Neuronal stem cell (in vitro differentiated cells): Measurements from ENCODE around the gene PDZK1IP1.
A peak's percentile ranks its signal among the peaks of the same experiment; 100 is the strongest.

Source experiments
- DNase-seq: peaks from one replicate; pipeline ENCODE4 v3.0.0-alpha.2; 2013; ENCODE audit warnings: low spot score
- H2AFZ ChIP-seq: one replicate; pipeline ENCODE4 v1.6.1; 2013; ENCODE audit warnings: mild to moderate bottlenecking, low read length, inconsistent platforms
- H2AK5ac ChIP-seq: 2 replicates; pipeline ENCODE4 v1.6.1; 2013; ENCODE audit warnings: low read depth, mild to moderate bottlenecking, inconsistent platforms, low read length, moderate library complexity, mixed read lengths
- H2BK120ac ChIP-seq: 2 replicates; pipeline ENCODE4 v1.6.1; 2013; ENCODE audit warnings: low read depth, mild to moderate bottlenecking, inconsistent platforms, low read length, moderate library complexity, mixed read lengths
- H2BK12ac ChIP-seq: one replicate; pipeline ENCODE4 v1.6.1; 2013; ENCODE audit warnings: low read length, inconsistent platforms
- H2BK15ac ChIP-seq: 2 replicates; pipeline ENCODE4 v1.6.1; 2013; ENCODE audit warnings: mild to moderate bottlenecking, low read length, inconsistent platforms, mixed read lengths
- H2BK5ac ChIP-seq: one replicate; pipeline ENCODE4 v1.6.1; 2013; ENCODE audit warnings: inconsistent platforms, mild to moderate bottlenecking, low read length, moderate library complexity
- H3K14ac ChIP-seq: one replicate; pipeline ENCODE4 v1.6.1; 2013; ENCODE audit warnings: low read length, inconsistent platforms
- H3K18ac ChIP-seq: 2 replicates; pipeline ENCODE4 v1.6.1; 2013; ENCODE audit warnings: low read length, inconsistent platforms
- H3K23ac ChIP-seq: 2 replicates; pipeline ENCODE4 v1.6.1; 2013; ENCODE audit warnings: low read depth, mild to moderate bottlenecking, mixed read lengths, low read length, inconsistent platforms; ENCODE audit not compliant: poor library complexity
- H3K27ac ChIP-seq: replicated peaks from 3 replicates; pipeline ENCODE4 v1.5.1; 2013; ENCODE audit warnings: low read length, inconsistent platforms
- H3K27me3 ChIP-seq, 3 experiments: 2 replicates each; pipeline ENCODE4 v1.6.1; 2013; ENCODE audit warnings: low read length in 3 of 3, mild to moderate bottlenecking in 2 of 3, inconsistent platforms in 1 of 3, low read depth in 1 of 3, mixed read lengths in 1 of 3, moderate library complexity in 1 of 3; ENCODE audit not compliant: control insufficient read depth in 3 of 3, insufficient read depth in 3 of 3
- H3K36me3 ChIP-seq, 2 donors: replicated peaks in 1 of 2; 2 replicates each; pipeline ENCODE4 v1.6.1; 2013; ENCODE audit warnings: low read length in 2 of 2; ENCODE audit not compliant: control insufficient read depth in 2 of 2, insufficient read depth in 2 of 2
- H3K4ac ChIP-seq: 2 replicates; pipeline ENCODE4 v1.6.1; 2013; ENCODE audit warnings: inconsistent platforms, mild to moderate bottlenecking, low read length, moderate library complexity
- H3K4me1 ChIP-seq, 2 donors: 1 replicate in 1 of 2; 2 replicates in 1 of 2; pipeline ENCODE4 v1.6.1; 2013; ENCODE audit warnings: low read length in 2 of 2, low read depth in 1 of 2; ENCODE audit not compliant: control insufficient read depth in 2 of 2, insufficient read depth in 1 of 2
- H3K4me2 ChIP-seq: one replicate; pipeline ENCODE4 v1.6.1; 2013; ENCODE audit warnings: mild to moderate bottlenecking, low read length, inconsistent platforms; ENCODE audit not compliant: insufficient read depth, poor library complexity, severe bottlenecking
- H3K4me3 ChIP-seq, 2 donors: 2 replicates each; pipeline ENCODE4 v1.5.1; 2013; ENCODE audit warnings: low read length in 2 of 2, mild to moderate bottlenecking in 2 of 2, inconsistent platforms in 1 of 2, moderate library complexity in 1 of 2
- H3K79me1 ChIP-seq: one replicate; pipeline ENCODE4 v1.6.1; 2013; ENCODE audit warnings: low read depth, mild to moderate bottlenecking, inconsistent platforms, low read length, moderate library complexity
- H3K9ac ChIP-seq: one replicate; pipeline ENCODE4 v1.6.1; 2013; ENCODE audit warnings: mild to moderate bottlenecking, low read depth, low read length, inconsistent platforms; ENCODE audit not compliant: poor library complexity
- H3K9me3 ChIP-seq, 2 donors: replicated peaks in 1 of 2; 2 replicates each; pipeline versions ENCODE3 to v1.6.1; 2013; ENCODE audit warnings: low read length in 2 of 2, mild to moderate bottlenecking in 2 of 2, inconsistent platforms in 1 of 2, low read depth in 1 of 2, mixed read lengths in 1 of 2, moderate library complexity in 1 of 2; ENCODE audit not compliant: control insufficient read depth in 2 of 2, insufficient read depth in 1 of 2
- H4K8ac ChIP-seq: one replicate; pipeline ENCODE4 v1.6.1; 2013; ENCODE audit warnings: low read depth, mild to moderate bottlenecking, inconsistent platforms, low read length, moderate library complexity
- H4K91ac ChIP-seq: one replicate; pipeline ENCODE4 v1.6.1; 2013; ENCODE audit warnings: low read length, low read depth, mild to moderate bottlenecking, inconsistent platforms; ENCODE audit not compliant: poor library complexity
- WGBS, 2 donors: extraction: QIAGEN DNeasy Blood & Tissue Kit; methylation state at CpG; one replicate each; pipeline ENCODE4 v1.1.7; 2013; ENCODE audit warnings: missing lambda C conversion rate in 2 of 2, mixed read lengths in 1 of 2; ENCODE audit not compliant: insufficient read length in 2 of 2, insufficient replicate concordance in 1 of 2; ENCODE audit errors: extremely low coverage in 2 of 2; 5-methylcytosine and 5-hydroxymethylcytosine counted together

Gene PDZK1IP1

GRCh38 chr1:47225430-47226100 is 35.7 kb upstream of the PDZK1IP1 start:
- H4K91ac ChIP-seq: no peak overlapping the region
- H3K9me3 ChIP-seq: peaks cover 1 to 2% of the 10 kb centered on the region in 2 donors
- no peak overlapping the region for H4K8ac ChIP-seq
- peak overlapping the region; percentile 79 for H3K18ac ChIP-seq
- H2BK12ac ChIP-seq: no peak overlapping the region
- H2BK5ac ChIP-seq: peak overlapping the region; percentile 0
- H3K27me3 ChIP-seq: peaks cover 65 to 98% (median 90%) of the 10 kb centered on the region in 3 experiments
- H3K14ac ChIP-seq: peak overlapping the region; percentile 43
- no peak for DNase-seq
- H2AFZ ChIP-seq: peak overlapping the region; percentile 83
- no peak overlapping the region for H2BK120ac ChIP-seq
- H3K4me1 ChIP-seq: peaks cover 2 to 6% of the 10 kb centered on the region in 2 donors
- H3K27ac ChIP-seq: no peak overlapping the region
- H3K79me1 ChIP-seq: no peaks in the 10 kb centered on the region
- no CpG with 5 or more reads among the region's 79 CpGs for WGBS, 2 donors
- peak overlapping the region; percentile 24 for H2BK15ac ChIP-seq
- H3K36me3 ChIP-seq: no peaks in the 10 kb centered on the region
- H3K4ac ChIP-seq: no peak overlapping the region
- peak overlapping the region; percentile 29 to 73 for H3K4me3 ChIP-seq
- H3K4me2 ChIP-seq: peak overlapping the region; percentile 68
- peak overlapping the region; percentile 68 for H3K9ac ChIP-seq
- no peak overlapping the region for H2AK5ac ChIP-seq
- H3K23ac ChIP-seq: peak overlapping the region; percentile 67

DNA sequence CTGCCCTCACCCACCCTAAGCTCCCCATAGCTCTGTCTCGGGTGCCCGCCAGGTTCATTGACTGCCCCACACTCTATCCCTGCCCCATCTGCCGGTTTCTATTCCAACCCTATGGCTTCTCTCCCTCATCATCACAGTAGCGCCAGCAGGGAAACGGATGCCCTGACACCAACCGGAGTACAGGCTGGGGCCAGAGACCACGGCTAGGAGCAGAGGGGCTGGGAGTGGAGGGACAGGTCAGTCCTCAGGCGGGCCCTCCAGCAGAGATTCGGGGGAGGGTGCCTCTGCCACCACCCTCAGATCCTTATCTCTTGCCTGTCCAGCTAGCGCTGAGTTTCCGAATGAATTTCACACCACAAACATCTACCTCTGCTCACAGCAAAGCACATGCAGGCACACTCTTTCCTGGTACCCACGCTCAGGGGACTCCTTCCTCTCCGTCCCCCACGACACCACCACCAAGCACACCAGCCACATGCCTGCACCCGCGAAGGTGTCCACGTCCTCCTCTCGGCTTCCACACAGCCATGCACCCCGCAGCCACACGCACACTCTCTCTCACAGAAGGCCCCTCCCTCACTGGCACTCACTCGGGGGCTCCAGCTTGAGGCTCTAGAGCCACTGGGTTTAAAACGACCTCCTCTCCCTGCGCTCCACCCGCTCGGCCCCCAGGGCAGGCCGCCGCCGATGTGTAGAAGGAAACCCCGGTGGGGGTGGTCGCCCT is 35.0 kb upstream of the PDZK1IP1 start:
- H2BK120ac ChIP-seq: no peak overlapping the region
- H2AFZ ChIP-seq: no peak overlapping the region
- peak overlapping the region; percentile 24 for H2BK15ac ChIP-seq
- DNase-seq: no peak
- H3K14ac ChIP-seq: peak overlapping the region; percentile 78
- peak overlapping the region; percentile 67 for H3K23ac ChIP-seq
- peaks cover 2 to 6% of the 10 kb centered on the region in 2 donors for H3K4me1 ChIP-seq
- H3K27me3 ChIP-seq: peaks cover 60 to 98% (median 85%) of the 10 kb centered on the region in 3 experiments
- H4K91ac ChIP-seq: no peak overlapping the region
- H3K4ac ChIP-seq: no peak overlapping the region
- no peak overlapping the region for H2BK5ac ChIP-seq
- H3K9me3 ChIP-seq: peaks cover 1 to 2% of the 10 kb centered on the region in 2 donors
- no peak overlapping the region for H4K8ac ChIP-seq
- peak overlapping the region; percentile 48 for H2AK5ac ChIP-seq
- H2BK12ac ChIP-seq: no peak overlapping the region
- H3K9ac ChIP-seq: peak overlapping the region; percentile 56
- WGBS, 2 donors: no CpG with 5 or more reads among the region's 30 CpGs
- H3K4me2 ChIP-seq: peak overlapping the region; percentile 68
- H3K4me3 ChIP-seq: peak overlapping the region in 1 of 2 donors; percentile 62
- peak overlapping the region; percentile 64 for H3K18ac ChIP-seq
- H3K27ac ChIP-seq: no peak overlapping the region
- no peaks in the 10 kb centered on the region for H3K36me3 ChIP-seq
- no peaks in the 10 kb centered on the region for H3K79me1 ChIP-seq

DNA sequence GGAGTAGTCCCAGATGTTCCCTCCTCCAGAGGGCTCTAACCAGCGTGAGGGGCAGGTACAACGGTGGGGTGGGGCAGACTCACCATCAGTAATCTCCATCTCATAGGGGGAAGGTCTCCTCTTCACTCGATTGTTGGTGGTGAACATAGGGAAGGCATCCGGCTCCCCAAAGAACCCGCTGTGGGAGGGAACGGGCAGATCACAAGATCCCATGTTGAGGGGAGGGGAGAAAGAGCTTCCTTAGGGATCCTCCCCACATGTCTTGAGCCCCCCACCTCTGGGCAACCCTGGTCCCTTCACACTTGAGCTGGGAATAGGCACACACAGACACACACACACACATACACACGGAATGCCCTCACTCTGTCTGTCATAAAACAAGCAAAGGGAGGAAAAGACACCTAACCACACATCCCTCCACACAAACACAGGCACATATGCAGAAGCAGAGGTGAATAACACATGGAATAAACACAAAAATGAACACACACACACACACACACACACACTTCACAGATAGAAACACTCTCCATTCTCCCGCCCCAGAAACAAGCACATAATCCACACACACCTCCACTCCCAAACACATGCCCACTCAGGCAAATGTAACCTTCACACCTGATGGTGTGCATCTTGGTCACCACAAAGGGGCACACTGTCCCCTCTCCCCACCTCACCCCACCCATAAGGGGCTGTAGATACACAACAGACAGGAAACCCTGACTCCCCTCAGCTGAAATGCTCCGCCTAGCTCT is 34.3 kb upstream of the PDZK1IP1 start:
- Histone ChIP-seq H3K4ac (no peak overlapping the region), H2BK120ac (no peak overlapping the region), H3K4me2 (no peak overlapping the region), H3K4me1 (peaks cover 2 to 4% of the 10 kb centered on the region in 2 donors), H3K36me3 (no peaks in the 10 kb centered on the region), H3K14ac (no peak overlapping the region), H3K9me3 (peaks cover 1 to 2% of the 10 kb centered on the region in 2 donors), H3K23ac (no peak overlapping the region), H4K91ac (no peak overlapping the region), H2AK5ac (peak overlapping the region; percentile 48), H2BK12ac (no peak overlapping the region), H3K79me1 (no peaks in the 10 kb centered on the region), H3K27me3 (peaks cover 53 to 95% (median 78%) of the 10 kb centered on the region in 3 experiments), H2BK15ac (no peak overlapping the region), H3K18ac (peak overlapping the region; percentile 9), H4K8ac (no peak overlapping the region), H3K4me3 (no peak overlapping the region), H2AFZ (no peak overlapping the region), H3K27ac (no peak overlapping the region), H3K9ac (no peak overlapping the region), H2BK5ac (no peak overlapping the region)
- no peak for DNase-seq
- no CpG with 5 or more reads among the region's 9 CpGs for WGBS, 2 donors
